ENCODE measurements around the gene MYO16. TPM values are rescaled to one million over a fixed set of nuclear protein-coding genes. Genes with fewer than 3 reads are reported as not detected.

MYO16 gene
- total RNA-seq, 1 donor from 2014 or later, result 0.49 TPM

DNA sequence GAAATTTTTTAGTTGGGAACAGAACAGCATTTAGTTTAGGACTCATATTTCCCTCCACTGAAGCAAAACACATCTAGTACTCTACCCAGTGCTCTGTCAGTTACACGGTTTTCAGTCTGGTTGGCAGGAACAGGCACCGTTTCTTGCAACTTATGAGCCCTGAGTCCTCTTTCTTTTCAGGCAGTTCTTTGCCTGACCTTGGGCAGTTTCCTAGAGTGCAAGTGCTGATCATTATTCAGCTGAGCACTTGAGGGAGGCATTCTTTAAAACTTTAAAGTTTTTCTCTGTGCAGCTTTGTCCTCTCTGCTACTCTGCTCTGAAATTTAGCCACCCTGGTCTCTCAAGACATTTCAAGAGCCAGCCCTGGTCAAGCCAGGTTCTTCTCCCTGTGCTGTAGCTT, 96.1 kb downstream of the MYO16 start:
- H3K4me3 ChIP-seq, result no peak overlapping the region
- H3K27ac ChIP-seq, result no peak overlapping the region
- no peaks in the 10 kb centered on the region for H3K4me1 ChIP-seq
- DNase-seq (ENCODE audit: extremely low spot score in 2 of 2), result no peak
- TF ChIP-seq POLR2A (IDR thresholded peaks at IDR 0.05) (no peak), POLR2AphosphoS5 (IDR thresholded peaks at IDR 0.05; ENCODE audit: insufficient read depth in 1 of 2, low read depth in 1 of 2) (no peak)
- TF ChIP-seq, protein P1, sequence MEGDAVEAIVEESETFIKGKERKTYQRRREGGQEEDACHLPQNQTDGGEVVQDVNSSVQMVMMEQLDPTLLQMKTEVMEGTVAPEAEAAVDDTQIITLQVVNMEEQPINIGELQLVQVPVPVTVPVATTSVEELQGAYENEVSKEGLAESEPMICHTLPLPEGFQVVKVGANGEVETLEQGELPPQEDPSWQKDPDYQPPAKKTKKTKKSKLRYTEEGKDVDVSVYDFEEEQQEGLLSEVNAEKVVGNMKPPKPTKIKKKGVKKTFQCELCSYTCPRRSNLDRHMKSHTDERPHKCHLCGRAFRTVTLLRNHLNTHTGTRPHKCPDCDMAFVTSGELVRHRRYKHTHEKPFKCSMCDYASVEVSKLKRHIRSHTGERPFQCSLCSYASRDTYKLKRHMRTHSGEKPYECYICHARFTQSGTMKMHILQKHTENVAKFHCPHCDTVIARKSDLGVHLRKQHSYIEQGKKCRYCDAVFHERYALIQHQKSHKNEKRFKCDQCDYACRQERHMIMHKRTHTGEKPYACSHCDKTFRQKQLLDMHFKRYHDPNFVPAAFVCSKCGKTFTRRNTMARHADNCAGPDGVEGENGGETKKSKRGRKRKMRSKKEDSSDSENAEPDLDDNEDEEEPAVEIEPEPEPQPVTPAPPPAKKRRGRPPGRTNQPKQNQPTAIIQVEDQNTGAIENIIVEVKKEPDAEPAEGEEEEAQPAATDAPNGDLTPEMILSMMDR (IDR thresholded peaks at IDR 0.05), result no peak
- no peaks in the 10 kb centered on the region for H3K9me3 ChIP-seq
- intact Hi-C loops (cut with DNase I), result no loop called here
- H3K36me3 ChIP-seq, result no peaks in the 10 kb centered on the region
- H3K27me3 ChIP-seq, result no peaks in the 10 kb centered on the region

DNA sequence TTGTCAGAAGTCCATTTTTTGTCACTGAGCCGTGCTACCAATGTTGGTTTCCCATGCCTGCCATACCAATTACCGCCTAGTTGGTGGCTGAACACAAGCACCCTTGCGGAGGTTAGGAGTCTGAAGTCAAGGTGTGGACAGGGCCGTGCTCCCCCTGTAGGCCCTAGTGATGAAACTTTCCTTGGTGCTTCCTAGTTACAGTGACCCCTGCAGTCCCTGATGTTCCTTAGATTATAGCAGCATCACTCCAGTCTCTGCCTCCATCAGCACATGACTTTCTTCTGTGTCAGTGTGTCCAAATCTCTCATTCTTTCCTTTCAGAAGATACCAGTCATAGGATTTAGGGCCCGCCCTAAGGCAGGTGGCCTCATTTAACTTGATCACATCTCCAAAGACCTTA, 99.0 kb downstream of the MYO16 start:
- H3K9me3 ChIP-seq, result no peaks in the 10 kb centered on the region
- intact Hi-C loops (cut with DNase I), result no loop called here
- TF ChIP-seq POLR2A (IDR thresholded peaks at IDR 0.05) (no peak), POLR2AphosphoS5 (IDR thresholded peaks at IDR 0.05; ENCODE audit: insufficient read depth in 1 of 2, low read depth in 1 of 2) (no peak)
- TF ChIP-seq, protein P1 (IDR thresholded peaks at IDR 0.05), result no peak
- H3K36me3 ChIP-seq, result no peaks in the 10 kb centered on the region
- no peak overlapping the region for H3K4me3 ChIP-seq
- H3K27me3 ChIP-seq, result no peaks in the 10 kb centered on the region
- no peak overlapping the region for H3K27ac ChIP-seq
- no peaks in the 10 kb centered on the region for H3K4me1 ChIP-seq
- no peak for DNase-seq (ENCODE audit: extremely low spot score in 2 of 2)

DNA sequence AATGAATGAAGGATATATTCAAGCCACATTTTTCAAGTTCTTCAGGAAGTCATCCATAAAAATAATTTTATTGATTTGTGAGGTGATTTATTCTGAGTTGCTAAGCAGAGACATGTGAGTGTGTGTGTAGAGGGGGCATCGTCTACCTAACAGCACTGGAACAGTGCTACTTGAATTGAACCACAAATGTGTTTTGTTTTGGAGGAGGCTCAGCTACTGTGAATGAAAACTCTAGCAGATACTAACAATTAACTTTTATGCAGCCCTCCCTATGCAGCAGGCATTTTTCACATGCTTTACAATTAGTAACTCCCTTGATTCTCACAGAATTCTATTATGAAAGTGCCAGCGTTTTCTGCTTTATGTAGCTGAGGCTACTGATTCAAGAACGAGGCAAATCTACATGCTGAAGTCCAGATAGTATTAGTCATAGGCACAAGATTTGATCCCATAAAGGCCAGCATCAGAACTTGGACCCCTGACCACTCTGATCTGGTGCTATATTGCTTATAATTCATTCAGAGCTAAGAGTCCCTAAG, 103.7 kb downstream of the MYO16 start:
- Histone ChIP-seq H3K27ac (no peak overlapping the region), H3K4me1 (no peaks in the 10 kb centered on the region), H3K27me3 (no peaks in the 10 kb centered on the region), H3K9me3 (no peaks in the 10 kb centered on the region), H3K36me3 (no peaks in the 10 kb centered on the region), H3K4me3 (no peak overlapping the region)
- intact Hi-C loops (cut with DNase I), result no loop called here
- TF ChIP-seq POLR2AphosphoS5 (IDR thresholded peaks at IDR 0.05; ENCODE audit: insufficient read depth in 1 of 2, low read depth in 1 of 2) (no peak), POLR2A (IDR thresholded peaks at IDR 0.05) (no peak)
- TF ChIP-seq, protein P1 (IDR thresholded peaks at IDR 0.05), result no peak
- DNase-seq (ENCODE audit: extremely low spot score in 2 of 2), result no peak

DNA sequence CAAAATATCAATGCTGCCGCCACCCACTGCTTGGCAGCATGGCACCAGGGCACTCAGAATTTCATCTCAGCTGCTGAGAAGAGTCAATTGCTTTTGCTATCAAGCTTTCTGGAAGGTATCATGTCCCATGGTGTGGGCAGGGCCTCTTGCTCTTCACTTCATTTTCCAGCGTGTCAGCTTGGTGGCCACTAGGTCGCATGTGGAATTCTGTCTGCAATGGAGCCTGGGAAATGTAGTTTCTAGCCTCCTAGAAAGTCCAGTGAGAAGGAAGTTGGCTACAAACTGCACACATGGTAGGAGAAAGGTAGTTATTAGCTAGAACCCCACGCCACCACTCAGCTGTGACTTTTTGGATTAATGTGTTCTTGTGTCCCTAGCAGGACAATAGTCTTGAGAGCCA, 105.3 kb downstream of the MYO16 start:
- no peak for TF ChIP-seq POLR2A (IDR thresholded peaks at IDR 0.05)
- TF ChIP-seq, protein P1 (IDR thresholded peaks at IDR 0.05), result no peak
- Histone ChIP-seq H3K9me3 (no peaks in the 10 kb centered on the region), H3K36me3 (no peaks in the 10 kb centered on the region), H3K27ac (no peak overlapping the region), H3K4me3 (no peak overlapping the region), H3K4me1 (no peaks in the 10 kb centered on the region), H3K27me3 (no peaks in the 10 kb centered on the region)
- DNase-seq (ENCODE audit: extremely low spot score in 2 of 2), result no peak
- intact Hi-C loops (cut with DNase I), result no loop called here

DNA sequence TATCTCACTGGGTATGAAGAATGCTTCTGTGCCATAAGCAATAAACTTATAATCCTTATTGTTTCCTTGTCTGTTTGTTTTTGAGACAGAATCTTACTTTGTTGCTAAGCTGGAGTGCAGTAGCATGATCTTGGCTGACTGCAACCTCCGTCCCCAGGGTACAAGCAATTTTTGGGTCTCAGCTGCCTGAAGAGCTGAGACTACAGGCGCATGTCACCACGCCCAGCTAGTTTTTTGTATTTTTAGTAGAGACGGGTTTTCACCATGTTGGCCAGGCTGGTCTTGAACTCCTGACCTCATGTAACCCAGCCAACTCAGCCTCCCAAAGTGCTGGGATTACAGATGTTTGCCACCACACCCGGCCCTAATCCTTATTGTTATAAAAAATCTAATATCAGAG, 112.5 kb downstream of the MYO16 start:
- DNase-seq (ENCODE audit: extremely low spot score in 2 of 2), result no peak
- H3K27me3 ChIP-seq, result no peaks in the 10 kb centered on the region
- intact Hi-C loops (cut with DNase I), result no loop called here
- H3K27ac ChIP-seq, result no peak overlapping the region
- H3K9me3 ChIP-seq, result no peaks in the 10 kb centered on the region
- no peak overlapping the region for H3K4me3 ChIP-seq
- no peaks in the 10 kb centered on the region for H3K4me1 ChIP-seq
- no peak for TF ChIP-seq POLR2A (IDR thresholded peaks at IDR 0.05)
- TF ChIP-seq POLR2AphosphoS5 (IDR thresholded peaks at IDR 0.05; ENCODE audit: insufficient read depth in 1 of 2, low read depth in 1 of 2), result no peak
- TF ChIP-seq, protein P1 (IDR thresholded peaks at IDR 0.05), result no peak
- no peaks in the 10 kb centered on the region for H3K36me3 ChIP-seq
